Calu3 (cell line): Measurements from ENCODE around the gene SYNGR1. TPM values are rescaled to one million over a fixed set of nuclear protein-coding genes. Genes with fewer than 3 reads are reported as not detected.

Experiments used
- BruUV-seq: library from RNA; stranded (reverse); fragments of 400-500 nt; replicated peaks from 2 replicates; lab custom pipeline; 2021; lab: Mats Ljungman, UMichigan
- CTCF ChIA-PET: fragments of 300-600 bp; sonication (Branson Sonifier 250); formaldehyde crosslinking; loops from one replicate; lab custom pipeline; 2022; ENCODE audit warnings: antibody characterized with exemption; lab: Charles Lee
- DNase-seq: peaks from one replicate; pipeline ENCODE4 v3.0.0; 2022
- H3K27ac Mint-ChIP-seq: one replicate; pipeline ENCODE4 v1.8.0; 2022; ENCODE audit warnings: mixed read lengths; ENCODE audit not compliant: unreplicated experiment
- H3K27me3 Mint-ChIP-seq: one replicate; pipeline ENCODE4 v1.8.0; 2022; ENCODE audit warnings: mixed read lengths; ENCODE audit not compliant: unreplicated experiment
- H3K36me3 Mint-ChIP-seq: one replicate; pipeline ENCODE4 v1.8.0; 2022; ENCODE audit warnings: mild to moderate bottlenecking, moderate library complexity, mixed read lengths; ENCODE audit not compliant: insufficient read depth, unreplicated experiment
- H3K4me1 Mint-ChIP-seq: one replicate; pipeline ENCODE4 v1.8.0; 2022; ENCODE audit warnings: mild to moderate bottlenecking, low read depth, mixed read lengths; ENCODE audit not compliant: unreplicated experiment
- H3K4me3 Mint-ChIP-seq: one replicate; pipeline ENCODE4 v1.8.0; 2022; ENCODE audit warnings: mild to moderate bottlenecking, low read depth, moderate library complexity, mixed read lengths; ENCODE audit not compliant: unreplicated experiment
- H3K9me3 Mint-ChIP-seq: one replicate; pipeline ENCODE4 v1.8.0; 2022; ENCODE audit warnings: low read depth, mixed read lengths; ENCODE audit not compliant: unreplicated experiment
- intact Hi-C: fragments of 100-400 bp; cut with micrococcal nuclease; formaldehyde crosslinking; loops from one replicate; pipeline ENCODE4 v1.10.0; 2022; ENCODE audit not compliant: unreplicated experiment
- total RNA-seq: library from RNA; stranded (reverse); gene quantifications from 2 replicates; pipeline ENCODE4 v1.2.3, GENCODE V29; 2022
- TF ChIP-seq, protein P1 (sequence below): fragments of 200-600 bp; IDR thresholded peaks from one replicate; pipeline ENCODE4 v1.8.0; 2022; ENCODE audit warnings: antibody characterized with exemption; ENCODE audit not compliant: unreplicated experiment

Gene SYNGR1
- total RNA-seq, 1 experiment from 2014 or later, result 12.3 TPM

- BruUV-seq, result no TSS peak
- no peak overlapping the region for H3K4me3 Mint-ChIP-seq
- no peaks in the 10 kb centered on the region for H3K9me3 Mint-ChIP-seq
- H3K36me3 Mint-ChIP-seq, result peaks cover 6% of the 10 kb centered on the region
- TF ChIP-seq, protein P1, sequence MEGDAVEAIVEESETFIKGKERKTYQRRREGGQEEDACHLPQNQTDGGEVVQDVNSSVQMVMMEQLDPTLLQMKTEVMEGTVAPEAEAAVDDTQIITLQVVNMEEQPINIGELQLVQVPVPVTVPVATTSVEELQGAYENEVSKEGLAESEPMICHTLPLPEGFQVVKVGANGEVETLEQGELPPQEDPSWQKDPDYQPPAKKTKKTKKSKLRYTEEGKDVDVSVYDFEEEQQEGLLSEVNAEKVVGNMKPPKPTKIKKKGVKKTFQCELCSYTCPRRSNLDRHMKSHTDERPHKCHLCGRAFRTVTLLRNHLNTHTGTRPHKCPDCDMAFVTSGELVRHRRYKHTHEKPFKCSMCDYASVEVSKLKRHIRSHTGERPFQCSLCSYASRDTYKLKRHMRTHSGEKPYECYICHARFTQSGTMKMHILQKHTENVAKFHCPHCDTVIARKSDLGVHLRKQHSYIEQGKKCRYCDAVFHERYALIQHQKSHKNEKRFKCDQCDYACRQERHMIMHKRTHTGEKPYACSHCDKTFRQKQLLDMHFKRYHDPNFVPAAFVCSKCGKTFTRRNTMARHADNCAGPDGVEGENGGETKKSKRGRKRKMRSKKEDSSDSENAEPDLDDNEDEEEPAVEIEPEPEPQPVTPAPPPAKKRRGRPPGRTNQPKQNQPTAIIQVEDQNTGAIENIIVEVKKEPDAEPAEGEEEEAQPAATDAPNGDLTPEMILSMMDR, result no peak
- DNase-seq, result no peak
- no peak overlapping the region for H3K27ac Mint-ChIP-seq
- peaks cover 9% of the 10 kb centered on the region for H3K4me1 Mint-ChIP-seq
- CTCF ChIA-PET, result no interaction called here
- H3K27me3 Mint-ChIP-seq, result peaks cover 16% of the 10 kb centered on the region
- intact Hi-C loops, result no loop called here
Measured at GRCh38 chr22:39362271-39362670, 12.5 kb downstream of the SYNGR1 start.

- BruUV-seq, result no TSS peak
- TF ChIP-seq, protein P1, result no peak
- CTCF ChIA-PET, result no interaction called here
- H3K9me3 Mint-ChIP-seq, result no peaks in the 10 kb centered on the region
- H3K4me3 Mint-ChIP-seq, result no peak overlapping the region
- peaks cover 6% of the 10 kb centered on the region for H3K36me3 Mint-ChIP-seq
- DNase-seq, result no peak
- peaks cover 9% of the 10 kb centered on the region for H3K4me1 Mint-ChIP-seq
- H3K27me3 Mint-ChIP-seq, result peaks cover 16% of the 10 kb centered on the region
- no peak overlapping the region for H3K27ac Mint-ChIP-seq
- intact Hi-C loops, result no loop called here
Measured at GRCh38 chr22:39362932-39363331, 13.1 kb downstream of the SYNGR1 start.

DNA sequence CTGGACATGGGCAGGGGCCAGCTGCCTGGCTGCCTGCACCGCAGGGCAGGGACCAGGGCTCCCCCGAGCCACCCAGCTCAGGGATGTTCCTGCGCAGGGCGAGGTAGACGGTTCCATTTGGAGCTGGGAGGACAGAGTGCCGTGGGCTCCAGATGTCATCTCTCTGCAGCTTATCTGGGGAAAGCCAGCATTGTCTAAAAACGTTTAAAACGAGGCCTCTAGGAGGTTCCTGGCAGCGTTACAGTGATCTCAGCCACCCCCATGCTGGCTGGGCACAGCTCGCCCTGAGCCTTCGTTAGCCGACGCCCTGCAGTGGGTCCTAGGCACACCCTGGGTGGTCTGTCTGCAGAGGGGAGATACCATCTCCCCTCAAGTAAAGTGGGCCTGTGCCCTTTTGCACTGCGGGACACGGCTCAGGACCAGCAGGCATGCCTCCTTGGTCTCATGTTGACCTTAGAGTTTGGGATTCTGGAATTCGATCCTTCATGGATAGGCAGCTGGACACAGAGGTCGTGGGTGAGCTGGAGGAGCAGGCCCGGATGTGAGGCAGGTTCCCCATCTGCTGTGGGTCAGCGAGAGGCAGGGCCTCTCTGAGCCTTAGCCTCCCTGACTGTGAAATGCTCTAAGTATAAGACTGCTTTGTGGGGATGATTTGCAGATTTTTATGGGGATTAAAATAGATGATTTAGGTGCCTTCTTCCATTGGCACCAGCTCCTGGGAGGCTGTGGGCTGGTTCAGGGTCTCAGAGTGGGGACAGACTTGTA, 14.1 kb downstream of the SYNGR1 start:
- no TSS peak for BruUV-seq
- no peaks in the 10 kb centered on the region for H3K9me3 Mint-ChIP-seq
- CTCF ChIA-PET, result no interaction called here

GRCh38 chr22:39364714-39365491, 15.1 kb downstream of the SYNGR1 start:
- CTCF ChIA-PET, result no interaction called here
- H3K27me3 Mint-ChIP-seq, result peaks cover 16% of the 10 kb centered on the region
- no peak overlapping the region for H3K4me3 Mint-ChIP-seq
- no TSS peak for BruUV-seq
- no peaks in the 10 kb centered on the region for H3K9me3 Mint-ChIP-seq
- peaks cover 6% of the 10 kb centered on the region for H3K36me3 Mint-ChIP-seq
- no peak overlapping the region for H3K27ac Mint-ChIP-seq
- intact Hi-C loops, result no loop called here
- TF ChIP-seq, protein P1, result no peak
- peaks cover 9% of the 10 kb centered on the region for H3K4me1 Mint-ChIP-seq
- DNase-seq, result no peak

More for the DNA sequence above, 14.1 kb downstream of the SYNGR1 start:
- H3K4me3 Mint-ChIP-seq, result no peak overlapping the region
- H3K36me3 Mint-ChIP-seq, result peaks cover 6% of the 10 kb centered on the region
- no peak overlapping the region for H3K27ac Mint-ChIP-seq
- intact Hi-C loops, result no loop called here
- peaks cover 9% of the 10 kb centered on the region for H3K4me1 Mint-ChIP-seq
- TF ChIP-seq, protein P1, result no peak
- no peak for DNase-seq
- H3K27me3 Mint-ChIP-seq, result peaks cover 16% of the 10 kb centered on the region
